ENCODE results near the gene LRRC8D.

The LRRC8D gene

DNA sequence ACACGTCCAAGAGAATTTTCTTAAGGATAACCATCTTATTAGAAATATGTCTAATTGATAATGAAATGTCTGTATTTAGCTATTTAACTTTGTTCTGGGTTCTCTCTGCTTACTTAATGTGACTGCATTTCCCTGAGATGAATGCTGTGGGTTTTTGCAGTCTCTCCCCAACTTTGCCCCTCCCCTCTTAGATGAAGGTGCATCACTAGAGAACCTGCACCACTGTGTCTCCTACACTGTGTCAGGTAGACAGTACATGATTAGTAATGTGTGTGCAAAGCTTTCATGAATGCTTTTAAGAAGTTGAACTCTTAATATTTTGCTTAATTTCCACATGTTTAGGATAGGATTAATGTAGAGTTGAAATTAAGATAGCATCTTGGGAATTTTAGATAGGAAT is 51.7 kb downstream of the LRRC8D start:
- no peak for DNase-seq

DNA sequence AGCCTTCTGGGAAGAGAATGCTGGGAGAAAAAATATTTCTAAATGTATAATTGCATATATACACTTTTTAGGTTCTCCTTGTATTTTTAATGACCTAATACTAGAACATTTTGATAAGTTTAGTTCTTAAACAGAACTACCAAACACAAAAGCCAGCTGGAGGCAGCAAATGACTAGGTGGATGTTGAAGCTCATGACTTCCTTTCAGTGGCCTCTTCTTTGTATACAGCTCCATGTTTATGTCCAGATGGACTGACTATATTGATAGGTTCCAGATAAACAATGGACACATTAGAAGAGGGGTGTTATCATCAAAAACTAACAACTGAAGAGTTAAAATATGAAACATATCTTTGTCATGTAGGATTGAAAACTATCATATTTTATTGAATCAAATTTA is 52.5 kb downstream of the LRRC8D start:
- no peak for DNase-seq

DNA sequence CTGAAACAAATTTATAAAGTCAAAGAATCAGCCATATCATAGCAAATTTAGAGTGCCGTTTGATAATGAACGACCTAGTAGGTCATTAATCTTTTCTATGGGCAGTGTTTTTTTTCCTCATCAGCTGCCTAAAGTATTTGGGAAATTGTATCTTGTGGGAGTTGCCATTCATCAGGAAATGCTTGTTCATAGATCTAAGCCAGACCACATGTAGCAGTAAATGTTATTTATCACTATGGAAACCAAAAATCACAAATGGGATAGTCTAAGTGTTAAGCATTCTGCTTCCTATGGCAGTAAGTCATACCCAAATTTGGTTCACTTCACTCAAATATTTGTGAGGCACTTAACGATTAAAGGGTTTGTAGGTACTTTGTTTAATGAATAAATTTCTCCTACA is 52.9 kb downstream of the LRRC8D start:
- peak in 1 of 2 experiments; percentile 14 for DNase-seq

DNA sequence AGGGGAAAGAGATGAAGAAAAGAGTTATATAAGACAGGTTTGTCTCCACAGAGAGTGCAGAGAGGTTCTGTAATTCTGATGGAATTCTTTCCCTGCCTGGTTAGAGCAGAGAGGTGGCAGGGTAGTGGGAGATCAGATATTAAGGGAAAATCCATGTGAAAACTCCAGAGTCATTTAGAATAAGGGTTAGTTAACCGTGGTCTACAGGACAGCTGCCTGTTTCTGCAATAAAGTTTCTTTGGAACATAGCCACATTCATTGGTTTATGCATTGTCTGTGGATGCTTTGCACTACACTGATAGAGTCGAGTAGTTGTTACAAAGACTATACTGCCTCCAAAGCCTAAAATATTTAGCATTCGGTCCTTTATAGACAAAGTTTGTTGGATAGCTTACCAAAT is 55.6 kb downstream of the LRRC8D start:
- DNase-seq = no peak

DNA sequence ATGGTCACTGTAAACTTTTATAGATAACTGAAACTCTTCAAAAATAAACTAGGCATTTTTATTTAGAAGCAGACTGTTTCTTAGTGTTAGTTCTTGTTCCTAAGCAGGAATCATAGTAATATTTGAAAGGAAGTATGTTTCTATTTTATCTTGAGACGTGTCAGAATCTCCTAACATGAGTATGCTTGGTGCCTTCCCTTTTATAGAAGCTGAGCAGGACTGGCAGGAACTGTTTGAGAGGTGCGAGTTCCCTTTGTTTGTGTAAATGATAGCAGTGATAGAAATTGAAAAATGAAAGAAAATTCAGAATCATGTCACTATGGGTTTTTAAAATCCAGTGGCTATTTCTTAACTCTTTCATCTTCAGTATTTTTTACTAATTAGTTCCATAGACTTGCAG is 56.9 kb downstream of the LRRC8D start:
- no peak for DNase-seq

DNA sequence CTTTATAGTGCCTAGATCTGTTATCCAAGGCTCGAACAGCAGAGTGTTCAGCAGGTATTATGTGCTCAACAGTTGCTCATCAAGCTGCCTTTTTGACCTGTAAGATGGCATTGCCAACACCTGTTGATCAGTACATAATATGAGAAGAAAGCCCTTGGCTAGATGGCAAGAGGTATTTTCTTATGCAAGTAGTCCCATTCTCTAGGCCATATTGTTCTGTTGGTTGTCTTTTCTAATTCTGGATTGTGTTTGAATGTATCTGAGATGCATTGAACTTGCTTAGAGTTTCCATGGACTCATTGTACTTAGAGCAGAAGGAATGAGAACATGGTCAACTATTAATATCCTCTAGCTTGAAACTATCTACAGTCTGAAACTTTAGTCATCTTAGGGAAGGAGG is 57.4 kb downstream of the LRRC8D start:
- no peak for DNase-seq

DNA sequence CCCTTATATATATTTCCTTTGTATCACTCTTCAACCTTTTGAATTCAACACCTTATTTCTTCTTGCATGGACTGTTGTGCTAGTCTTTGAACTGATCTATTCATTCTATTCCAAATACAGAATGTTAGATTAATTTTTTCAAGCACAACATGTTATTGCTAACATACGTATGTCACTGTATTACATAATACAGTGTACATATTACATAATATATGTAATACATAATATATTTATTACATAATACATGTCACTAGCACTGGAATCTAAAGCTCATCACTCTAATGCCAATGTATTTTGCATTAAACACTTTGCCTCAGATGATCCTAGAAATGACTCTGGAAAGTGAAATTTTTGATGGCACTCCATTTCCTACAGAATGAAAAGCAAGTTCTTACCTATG is 59.8 kb downstream of the LRRC8D start:
- no peak for DNase-seq

DNA sequence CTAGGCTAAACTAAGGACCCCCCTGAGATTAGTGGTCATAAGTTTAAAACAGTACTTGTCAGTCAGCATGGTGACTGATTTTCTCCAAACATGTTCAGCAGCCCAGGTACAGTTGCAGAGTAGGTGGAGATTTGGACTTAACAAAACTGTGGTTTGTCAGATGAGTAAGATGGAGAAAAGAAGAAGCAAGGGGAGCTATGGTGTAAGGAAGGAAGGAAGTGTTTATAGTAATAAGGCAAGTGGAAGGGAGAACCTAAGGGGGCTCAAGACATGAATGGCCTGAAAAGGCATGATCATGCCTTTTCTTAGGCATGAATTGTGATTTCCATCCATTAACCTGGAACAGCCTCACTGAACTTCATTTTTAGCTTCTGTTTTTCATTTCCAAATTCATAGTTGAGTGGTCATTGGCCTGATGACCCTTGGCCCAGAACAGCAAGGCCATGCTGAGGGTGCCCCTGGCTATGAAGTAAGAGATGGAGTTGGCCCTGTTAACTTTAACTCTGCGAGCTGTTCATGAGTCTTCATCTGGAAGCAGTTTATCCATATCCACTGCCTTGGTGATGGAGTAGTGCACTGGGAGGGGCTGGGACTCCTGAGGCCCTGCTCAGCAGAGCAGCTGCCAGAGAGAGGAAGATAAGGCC is 60.7 kb downstream of the LRRC8D start:
- no peak for DNase-seq

DNA sequence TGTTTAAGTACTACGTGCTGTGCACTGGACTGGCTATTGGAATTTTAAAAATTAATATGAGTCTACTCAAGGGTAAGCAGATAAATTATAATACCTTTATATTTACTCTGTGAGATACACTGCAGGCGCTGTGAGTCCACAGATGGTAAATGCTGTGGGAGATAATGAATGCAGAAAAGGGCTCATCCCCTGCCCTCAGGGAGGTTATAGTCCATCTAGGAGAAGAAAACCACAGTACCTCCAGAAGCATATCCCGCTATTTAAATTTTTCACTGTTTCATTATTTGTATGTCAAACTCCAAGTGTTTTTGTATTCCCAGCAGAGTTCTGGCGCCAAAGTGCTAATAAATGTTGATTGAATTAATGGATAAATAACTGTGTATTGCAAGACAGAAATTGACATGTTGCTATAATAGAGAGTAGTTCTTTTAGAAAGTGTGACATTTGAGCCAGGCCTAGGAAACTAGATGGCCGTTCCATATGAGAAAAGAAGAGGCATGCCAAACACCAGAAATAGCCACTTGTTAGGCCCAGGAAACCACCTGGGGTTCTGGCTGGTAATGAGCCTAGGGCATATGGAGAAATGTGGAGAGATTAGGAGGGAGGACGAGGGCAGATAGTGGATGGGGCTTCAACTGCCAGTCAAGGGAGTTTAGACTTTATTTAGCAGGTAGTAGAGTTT is 61.7 kb downstream of the LRRC8D start:
- no peak for DNase-seq

DNA sequence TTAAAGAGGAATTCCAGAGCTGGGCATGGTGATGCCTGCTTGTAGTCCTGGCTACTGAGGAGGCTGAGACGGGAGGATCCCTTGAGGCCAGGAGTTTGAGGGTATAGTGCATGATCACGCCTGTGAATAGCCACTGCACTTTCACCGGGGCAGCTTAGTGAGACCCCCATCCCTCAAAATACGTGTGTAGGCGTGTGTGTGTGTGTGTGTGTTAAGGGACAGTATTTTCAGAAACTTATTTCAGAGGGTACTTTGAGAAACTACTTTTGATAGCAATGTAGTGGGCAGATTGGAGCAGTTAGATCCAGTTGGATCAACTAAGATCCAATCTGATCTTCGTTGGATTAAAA is 62.2 kb downstream of the LRRC8D start:
- DNase-seq = no peak

DNA sequence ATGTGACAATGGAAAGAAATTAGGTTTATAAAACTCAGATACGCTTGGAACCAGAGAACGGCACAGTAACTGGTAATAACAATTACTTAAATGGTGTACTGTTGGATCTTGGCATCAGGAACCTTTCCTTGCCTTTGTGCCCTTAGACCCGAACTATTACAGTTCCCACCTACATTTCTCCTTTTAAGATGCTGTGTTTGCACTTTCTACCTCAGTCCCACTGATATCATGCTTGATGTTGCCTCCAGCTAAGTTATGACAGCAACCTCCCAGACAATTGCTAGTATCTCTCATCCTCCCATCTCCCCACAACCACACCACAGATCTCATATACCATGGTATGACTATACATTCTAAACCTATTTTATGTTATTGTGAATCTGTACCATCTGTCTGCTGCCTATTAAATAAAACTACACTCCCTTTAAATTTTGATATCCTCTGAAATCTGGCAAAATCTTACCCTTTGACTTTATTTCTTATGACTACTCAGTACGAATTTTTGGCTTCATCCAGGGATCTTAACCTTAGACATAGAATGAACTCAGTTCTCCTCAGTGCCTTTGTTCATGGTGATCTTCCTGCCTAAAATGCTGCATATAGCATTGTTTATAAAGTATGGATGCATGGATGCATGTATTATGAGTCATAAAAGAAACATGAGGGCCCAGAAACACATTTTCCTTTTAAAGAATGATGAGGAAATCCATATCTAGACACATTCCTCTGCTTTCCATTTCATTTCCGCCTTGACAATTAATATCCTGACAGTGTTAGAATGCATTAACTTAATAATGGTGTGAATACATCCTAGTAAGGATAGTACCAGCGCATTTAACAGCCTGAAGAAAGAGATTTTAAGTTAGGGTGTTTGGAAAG is 64.1 kb downstream of the LRRC8D start:
- no peak for DNase-seq

DNA sequence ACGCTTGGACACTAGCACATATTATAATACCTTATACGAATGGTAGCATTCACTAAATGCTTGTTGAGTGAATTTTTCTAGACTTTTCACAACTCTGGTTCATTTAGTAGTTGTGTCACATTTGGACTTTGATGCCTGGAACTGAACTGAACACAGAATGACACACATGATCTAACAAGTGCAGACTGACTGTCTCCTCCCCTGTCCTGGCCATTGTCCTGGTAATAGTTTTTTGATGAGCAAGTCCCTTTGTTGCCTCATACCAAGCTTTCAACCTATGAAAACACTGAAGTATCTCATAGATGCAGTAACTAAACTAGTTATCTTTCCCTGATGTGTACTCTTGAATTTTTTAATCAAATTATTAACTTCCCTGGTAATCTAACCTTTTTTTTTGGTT is 66.4 kb downstream of the LRRC8D start:
- no peak for DNase-seq

DNA sequence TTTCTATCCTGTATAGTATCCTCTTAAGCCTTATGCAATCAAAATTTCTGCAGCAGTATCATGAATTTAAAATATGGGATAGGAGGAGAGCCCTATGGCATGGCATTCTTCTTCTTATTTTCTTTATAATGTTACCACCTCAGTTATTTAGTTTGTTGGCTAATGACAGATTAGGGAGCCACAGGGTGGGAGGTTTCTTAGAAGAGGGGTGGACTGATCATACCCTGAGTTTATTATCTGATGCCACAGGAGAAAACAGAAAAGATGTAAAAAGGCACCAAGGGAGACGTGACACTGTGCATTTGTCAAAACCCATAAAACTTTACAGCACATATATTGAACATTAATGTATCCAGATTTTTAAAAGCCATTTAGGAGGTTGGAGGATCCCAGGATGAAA is 66.9 kb downstream of the LRRC8D start:
- no peak for DNase-seq

DNA sequence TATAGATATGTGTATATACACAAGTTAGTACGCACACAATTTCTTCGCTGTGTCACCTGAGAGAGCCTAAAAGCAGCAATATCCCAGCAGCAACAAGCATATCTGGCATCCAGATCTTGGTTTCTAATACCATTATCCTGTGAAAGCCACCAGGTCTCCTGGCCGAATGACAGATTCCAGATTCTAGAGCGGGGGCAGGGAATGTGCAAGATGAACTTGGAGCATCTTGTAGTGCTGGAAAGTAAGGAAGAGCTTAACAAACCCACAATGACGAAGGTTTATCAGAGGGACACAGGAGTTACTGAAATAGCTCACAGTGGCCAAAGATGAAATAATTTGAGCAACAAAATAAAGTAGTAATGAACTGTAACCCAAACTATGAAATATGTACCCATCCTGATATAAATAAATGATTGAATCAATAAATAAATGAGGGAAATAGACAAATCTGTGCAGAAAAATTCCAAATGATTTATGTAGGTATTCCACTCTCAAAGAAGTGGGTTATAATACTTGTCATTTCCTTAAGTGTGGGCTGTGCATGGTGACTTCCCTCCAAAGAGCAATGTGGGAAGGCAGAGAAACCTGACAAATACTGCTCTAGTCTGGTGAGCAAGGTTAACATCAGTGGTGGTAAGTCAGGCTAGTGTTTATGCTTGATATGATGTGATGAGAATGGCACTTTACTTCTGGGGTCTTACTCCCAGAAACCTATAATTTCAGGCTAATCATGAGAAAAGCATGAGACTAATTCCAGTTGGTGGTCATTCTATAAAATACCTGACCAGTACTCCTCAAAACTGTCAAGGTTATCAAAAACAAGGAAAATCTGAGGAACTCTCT is 67.9 kb downstream of the LRRC8D start:
- DNase-seq = no peak

DNA sequence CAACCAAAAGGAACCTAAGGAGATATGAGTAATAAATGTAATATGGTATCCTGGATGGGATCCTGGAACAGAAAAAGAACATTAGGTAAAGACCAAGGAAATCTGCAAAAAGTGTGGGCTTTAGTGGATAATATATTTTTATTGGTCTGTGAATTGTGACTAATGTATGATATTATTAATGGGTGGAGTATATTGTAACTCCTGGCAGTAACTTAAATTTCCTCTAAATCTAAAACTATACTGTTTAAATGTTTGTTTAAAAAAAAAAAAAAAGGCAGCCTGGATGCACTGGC is 68.4 kb downstream of the LRRC8D start:
- DNase-seq = no peak

DNA sequence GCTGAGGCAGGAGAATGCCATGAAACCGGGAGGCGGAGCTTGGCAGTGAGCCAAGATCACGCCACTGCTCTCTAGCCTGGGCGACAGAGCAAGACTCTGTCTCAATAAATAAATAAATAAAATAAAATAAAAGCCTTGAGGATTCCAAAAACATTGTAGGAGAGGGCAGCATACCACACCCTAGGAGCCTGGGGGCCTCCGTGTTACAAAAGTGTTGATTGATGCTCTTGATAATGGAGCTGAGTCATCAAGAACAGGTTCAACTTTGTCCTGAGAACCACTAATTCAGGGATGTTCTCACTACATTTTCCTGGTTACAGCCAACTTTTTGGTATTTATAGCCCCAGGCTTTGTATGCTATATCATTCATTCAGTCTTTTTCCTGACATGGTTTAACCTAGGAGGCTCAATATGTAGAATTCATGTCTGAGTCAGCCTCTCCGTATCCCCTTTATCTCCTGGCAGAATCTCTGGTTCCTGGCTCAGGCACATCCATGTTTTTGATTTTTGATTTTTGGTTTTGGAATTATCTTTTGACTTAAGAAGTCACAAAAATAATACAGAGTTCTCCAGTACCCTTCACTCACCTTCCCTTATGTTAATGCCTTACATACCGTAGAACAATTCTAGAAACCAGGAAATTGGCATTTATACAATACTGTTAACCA is 69.4 kb downstream of the LRRC8D start:
- DNase-seq = no peak

DNA sequence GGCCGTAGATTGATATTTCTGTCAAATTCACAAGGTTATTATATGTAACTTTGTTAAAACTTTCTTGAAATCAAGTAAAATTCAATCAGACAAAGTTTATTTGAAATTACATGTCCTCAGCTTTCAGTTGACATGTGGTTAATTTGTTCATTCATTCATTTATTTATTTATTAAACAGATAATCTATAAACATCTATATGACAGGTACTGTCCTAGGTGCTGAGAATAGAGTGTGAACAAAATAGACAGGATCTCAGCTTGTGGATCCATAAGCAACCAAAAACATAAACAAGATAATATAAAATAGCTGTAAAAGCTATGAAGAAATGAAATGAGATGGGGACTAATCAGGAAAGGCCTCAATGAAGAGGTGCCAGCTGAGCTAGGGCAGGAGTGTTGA is 72.0 kb downstream of the LRRC8D start:
- no peak for DNase-seq

DNA sequence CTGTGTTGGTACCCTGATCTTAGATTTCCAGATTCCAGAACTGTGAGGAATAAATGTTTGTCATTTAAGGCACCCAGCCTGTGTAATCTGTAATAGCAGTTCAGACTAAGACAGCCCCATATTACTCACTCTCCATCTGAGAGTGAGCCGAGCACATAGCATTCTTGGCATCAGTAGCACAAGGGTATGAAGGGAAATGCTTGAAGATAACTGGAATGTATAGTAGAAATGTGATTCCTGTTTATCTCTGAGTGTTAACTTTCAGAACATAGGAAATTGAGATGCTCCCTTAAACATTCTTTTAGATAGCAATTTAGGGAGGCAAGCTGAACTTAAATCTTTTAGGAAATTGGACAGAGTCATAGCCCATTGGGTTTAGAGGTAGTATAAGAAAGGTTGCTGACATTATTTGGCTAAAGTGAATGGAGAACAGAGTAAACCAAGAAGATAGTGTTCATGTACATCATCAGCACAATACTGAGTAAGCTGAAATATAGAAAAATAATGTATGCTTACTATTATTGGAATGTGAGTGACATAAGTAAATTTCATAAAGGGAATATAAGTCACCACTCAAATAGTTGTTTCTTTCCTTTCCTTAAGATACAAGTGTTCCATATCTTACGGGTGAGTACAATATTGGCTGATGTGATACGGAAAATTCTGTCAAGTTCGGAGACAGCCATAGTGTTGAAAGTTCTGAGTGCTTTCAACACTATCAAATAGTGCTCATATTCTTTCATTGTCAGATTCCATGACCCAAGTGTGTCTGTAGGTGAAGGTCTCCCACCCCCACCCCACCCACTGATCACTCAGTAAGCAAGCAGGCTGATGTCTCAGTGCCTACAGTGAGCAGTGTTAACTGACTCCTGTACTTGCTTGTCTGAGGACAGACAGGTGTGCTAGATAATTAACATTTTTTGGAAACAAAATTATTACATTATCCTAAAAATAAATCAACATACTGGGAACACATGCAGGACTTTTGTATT is 73.7 kb downstream of the LRRC8D start:
- no peak for DNase-seq

DNA sequence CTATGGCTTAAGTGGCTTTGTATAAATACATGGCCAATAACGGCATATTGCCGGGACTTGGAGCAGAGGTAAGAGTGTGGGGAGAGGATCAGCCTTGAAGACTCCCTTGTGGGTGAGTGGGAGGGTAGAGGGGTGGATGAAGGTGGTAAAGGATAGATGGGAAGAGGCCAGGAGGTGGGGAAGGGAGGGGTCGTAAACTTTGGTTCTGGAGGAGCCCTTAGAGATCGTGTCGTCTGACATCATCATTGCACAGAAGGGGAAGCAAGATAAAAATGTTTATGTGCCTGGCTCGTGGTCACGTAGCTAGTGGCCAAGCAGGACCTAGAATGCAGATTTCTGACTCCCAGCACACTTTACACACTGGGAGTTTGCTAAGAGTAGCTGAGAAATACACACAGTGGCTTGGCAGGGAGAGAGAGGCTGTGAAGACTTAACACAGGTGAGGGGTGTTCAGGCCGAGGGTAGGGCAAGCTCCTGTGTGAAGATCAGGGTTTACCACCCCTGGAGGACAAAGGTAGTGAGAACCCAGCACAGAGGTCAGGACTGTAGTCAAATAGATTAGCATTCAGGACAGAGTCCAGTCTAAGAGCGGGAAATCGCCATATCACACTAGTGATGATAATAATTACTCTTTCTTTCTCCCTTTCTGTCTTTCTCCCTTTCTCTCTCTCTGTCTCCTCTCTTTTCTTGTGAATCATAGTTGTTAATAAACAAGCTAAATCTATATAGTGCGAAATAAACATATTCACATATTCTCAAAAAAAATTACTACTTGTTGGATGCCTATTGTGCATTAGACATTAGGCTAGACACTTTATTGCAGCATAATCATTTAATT is 75.5 kb downstream of the LRRC8D start:
- DNase-seq = no peak

DNA sequence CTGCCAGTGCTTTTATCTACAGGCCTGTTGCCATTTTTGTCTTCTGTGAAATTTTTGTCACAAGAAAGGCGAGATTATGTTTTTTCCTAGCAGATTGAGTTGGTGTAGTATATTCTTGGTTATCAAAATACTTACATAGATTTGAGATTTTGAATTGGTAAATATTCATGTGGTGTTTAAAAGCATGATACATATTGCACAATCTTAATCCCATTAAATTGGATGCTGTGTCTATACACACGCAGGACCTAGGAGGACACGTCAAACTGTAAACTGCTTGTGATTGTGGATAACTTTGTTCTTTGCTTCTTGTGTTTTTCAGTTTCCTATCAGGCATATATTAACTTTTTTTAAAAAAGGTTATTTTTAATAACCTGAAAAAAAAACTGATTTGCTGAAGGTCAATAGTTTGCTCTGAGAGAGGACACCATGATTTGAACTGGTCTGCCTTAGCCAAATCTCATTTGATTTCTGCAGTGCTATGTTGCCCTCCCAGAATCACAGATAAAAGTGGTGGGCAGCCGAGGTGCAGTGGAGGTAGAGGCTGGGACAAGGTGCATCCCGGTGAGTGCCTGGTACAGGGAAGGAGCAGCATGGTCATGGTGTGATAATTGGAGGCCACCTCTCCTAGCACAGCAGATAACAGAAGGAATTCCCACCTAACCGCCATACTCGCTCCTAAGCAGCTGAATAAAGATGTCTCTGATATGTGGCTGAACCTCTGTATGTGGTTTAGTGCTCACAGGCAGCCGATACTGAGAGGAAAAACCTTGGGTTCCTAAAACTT is 76.7 kb downstream of the LRRC8D start:
- no peak for DNase-seq
